Measurements from ENCODE around the gene PEX1. TPM values are rescaled to one million over a fixed set of nuclear protein-coding genes. Genes with fewer than 3 reads are reported as not detected.

PEX1 gene
- polyA plus RNA-seq, 3 donors = 2.8 to 10.8 (median 2.9) TPM

DNA sequence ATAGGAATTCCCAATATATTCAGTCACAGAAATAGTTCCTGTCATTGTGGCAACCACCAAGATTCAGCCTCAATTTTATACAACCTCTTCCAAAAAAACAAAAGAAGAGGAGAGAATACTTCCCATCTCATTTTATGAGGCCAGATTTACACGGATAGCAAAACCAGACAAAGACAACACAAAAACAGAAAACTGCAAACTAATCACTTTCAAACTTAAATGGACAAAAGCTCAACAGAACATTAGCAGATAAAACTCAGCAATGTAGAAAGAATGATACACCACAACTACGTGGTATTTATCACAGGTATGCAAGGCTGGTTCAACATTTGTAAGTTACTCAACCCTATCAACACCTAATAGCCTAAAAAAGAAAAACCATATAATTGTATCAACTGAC lies 22.0 kb downstream of the PEX1 start:
- DNase-seq = no peak
- Mint-ChIP-seq H3K36me3 (peaks cover 26 to 27% of the 10 kb centered on the region in 2 donors), H3K27ac (no peak overlapping the region), H3K4me1 (no peaks in the 10 kb centered on the region), H3K4me3 (no peak overlapping the region), H3K9me3 (no peaks in the 10 kb centered on the region), H3K27me3 (ENCODE audit: low read depth in 3 of 3) (no peaks in the 10 kb centered on the region)
- TF ChIP-seq, protein P1, sequence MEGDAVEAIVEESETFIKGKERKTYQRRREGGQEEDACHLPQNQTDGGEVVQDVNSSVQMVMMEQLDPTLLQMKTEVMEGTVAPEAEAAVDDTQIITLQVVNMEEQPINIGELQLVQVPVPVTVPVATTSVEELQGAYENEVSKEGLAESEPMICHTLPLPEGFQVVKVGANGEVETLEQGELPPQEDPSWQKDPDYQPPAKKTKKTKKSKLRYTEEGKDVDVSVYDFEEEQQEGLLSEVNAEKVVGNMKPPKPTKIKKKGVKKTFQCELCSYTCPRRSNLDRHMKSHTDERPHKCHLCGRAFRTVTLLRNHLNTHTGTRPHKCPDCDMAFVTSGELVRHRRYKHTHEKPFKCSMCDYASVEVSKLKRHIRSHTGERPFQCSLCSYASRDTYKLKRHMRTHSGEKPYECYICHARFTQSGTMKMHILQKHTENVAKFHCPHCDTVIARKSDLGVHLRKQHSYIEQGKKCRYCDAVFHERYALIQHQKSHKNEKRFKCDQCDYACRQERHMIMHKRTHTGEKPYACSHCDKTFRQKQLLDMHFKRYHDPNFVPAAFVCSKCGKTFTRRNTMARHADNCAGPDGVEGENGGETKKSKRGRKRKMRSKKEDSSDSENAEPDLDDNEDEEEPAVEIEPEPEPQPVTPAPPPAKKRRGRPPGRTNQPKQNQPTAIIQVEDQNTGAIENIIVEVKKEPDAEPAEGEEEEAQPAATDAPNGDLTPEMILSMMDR (IDR thresholded peaks at IDR 0.05) = no peak
- no peak overlapping the region for H3K9ac ChIP-seq (ENCODE audit: insufficient read depth, low read length, poor library complexity, severe bottlenecking)
- WGBS (ENCODE audit: insufficient coverage) = 86% methylated on average over 1 of the region's 2 CpGs
- no peak overlapping the region for H3K27ac ChIP-seq (ENCODE audit: low read depth in 1 of 2, low read length in 2 of 2)
- no peak overlapping the region for H3K4me2 ChIP-seq (replicated peaks; ENCODE audit: extremely low read depth, low read length, poor library complexity, severe bottlenecking)
- no peaks in the 10 kb centered on the region for H3K9me3 ChIP-seq (replicated peaks in 1 of 2; ENCODE audit: control insufficient read depth in 1 of 2, insufficient read depth in 1 of 2, low read length in 2 of 2)
- no peaks in the 10 kb centered on the region for H3K27me3 ChIP-seq (ENCODE audit: control insufficient read depth in 2 of 2, insufficient read depth in 2 of 2, low read length in 2 of 2)
- no peaks in the 10 kb centered on the region for H3K4me1 ChIP-seq (ENCODE audit: control insufficient read depth in 1 of 2, insufficient read depth in 2 of 2, low read length in 2 of 2)
- H3K4me3 ChIP-seq (replicated peaks in 1 of 3; ENCODE audit: low read depth in 2 of 3, low read length in 3 of 3) = no peak overlapping the region
- no peak overlapping the region for H2AFZ ChIP-seq (ENCODE audit: insufficient read depth, low read depth, low read length, poor library complexity, severe bottlenecking)
- H4K20me1 ChIP-seq (ENCODE audit: insufficient read depth, low read length) = no peaks in the 10 kb centered on the region
- H3K36me3 ChIP-seq (replicated peaks in 1 of 2; ENCODE audit: control insufficient read depth in 1 of 2, insufficient read depth in 2 of 2, low read length in 2 of 2) = peaks cover 9 to 40% of the 10 kb centered on the region in 2 donors
- no peaks in the 10 kb centered on the region for H3K79me2 ChIP-seq (ENCODE audit: insufficient read depth, low read length)
- intact Hi-C loops (cut with micrococcal nuclease) = no loop called here

DNA sequence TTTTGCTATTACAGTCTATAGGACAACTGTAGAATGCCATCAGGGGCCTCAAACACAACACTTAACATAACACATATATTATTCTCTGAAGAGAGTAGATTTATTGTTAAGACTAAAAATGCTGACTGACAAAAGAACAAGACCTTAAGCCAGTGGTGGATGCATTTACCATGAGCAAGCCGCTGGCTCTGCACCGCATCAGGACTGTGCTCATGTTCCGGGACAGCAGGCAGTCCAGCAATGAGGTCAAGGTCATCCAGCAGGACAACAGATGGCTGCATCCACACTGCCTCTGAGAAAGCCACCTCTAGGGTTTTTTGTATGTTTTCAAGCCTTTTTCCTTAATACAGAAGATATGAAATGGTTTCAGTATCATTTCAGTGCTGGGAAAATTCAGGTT lies 23.8 kb downstream of the PEX1 start:
- TF ChIP-seq, protein P1 (IDR thresholded peaks at IDR 0.05) = no peak
- intact Hi-C loops (cut with micrococcal nuclease) = no loop called here
- Histone ChIP-seq H3K36me3 (replicated peaks in 1 of 2; ENCODE audit: control insufficient read depth in 1 of 2, insufficient read depth in 2 of 2, low read length in 2 of 2) (peaks cover 11 to 54% of the 10 kb centered on the region in 2 donors), H3K4me1 (ENCODE audit: control insufficient read depth in 1 of 2, insufficient read depth in 2 of 2, low read length in 2 of 2) (no peaks in the 10 kb centered on the region), H3K27me3 (ENCODE audit: control insufficient read depth in 2 of 2, insufficient read depth in 2 of 2, low read length in 2 of 2) (no peaks in the 10 kb centered on the region), H2AFZ (ENCODE audit: insufficient read depth, low read depth, low read length, poor library complexity, severe bottlenecking) (no peak overlapping the region), H3K9me3 (replicated peaks in 1 of 2; ENCODE audit: control insufficient read depth in 1 of 2, insufficient read depth in 1 of 2, low read length in 2 of 2) (no peaks in the 10 kb centered on the region), H3K27ac (ENCODE audit: low read depth in 1 of 2, low read length in 2 of 2) (no peak overlapping the region), H3K4me2 (replicated peaks; ENCODE audit: extremely low read depth, low read length, poor library complexity, severe bottlenecking) (no peak overlapping the region), H3K9ac (ENCODE audit: insufficient read depth, low read length, poor library complexity, severe bottlenecking) (no peak overlapping the region), H3K4me3 (replicated peaks in 1 of 3; ENCODE audit: low read depth in 2 of 3, low read length in 3 of 3) (no peak overlapping the region), H3K79me2 (ENCODE audit: insufficient read depth, low read length) (no peaks in the 10 kb centered on the region), H4K20me1 (ENCODE audit: insufficient read depth, low read length) (no peaks in the 10 kb centered on the region)
- Mint-ChIP-seq H3K27ac (no peak overlapping the region), H3K27me3 (ENCODE audit: low read depth in 3 of 3) (no peaks in the 10 kb centered on the region), H3K9me3 (no peaks in the 10 kb centered on the region), H3K4me3 (no peak overlapping the region), H3K4me1 (no peaks in the 10 kb centered on the region), H3K36me3 (peaks cover 41 to 44% of the 10 kb centered on the region in 2 donors)
- DNase-seq = no peak
- WGBS (ENCODE audit: insufficient coverage) = 100% methylated on average over 3 of the region's 3 CpGs

Measured in CD14-positive monocyte (primary cell).